Mesenteric fat pad (tissue), 1 donor: ENCODE data around the gene COL25A1. TPM values are rescaled to one million over a fixed set of nuclear protein-coding genes. Genes with fewer than 3 reads are reported as not detected.

Experiments
- DNase-seq: peaks from one replicate; pipeline ENCODE4 v3.0.0-alpha.2; 2020; ENCODE audit warnings: low spot score
- total RNA-seq: library from RNA; stranded (reverse); fragmentation: NEBNext Ultra II Directional; extraction: Animal tissue kit (Norgen Biotek cat#: 25700); gene quantifications from one replicate; pipeline ENCODE4 v1.2.1, GENCODE V29; 2021
- donor health status: DM: yes; HTN: yes; CAD: no.

COL25A1 gene
- total RNA-seq, 1 donor from 2014 or later = 6.6 TPM

DNA sequence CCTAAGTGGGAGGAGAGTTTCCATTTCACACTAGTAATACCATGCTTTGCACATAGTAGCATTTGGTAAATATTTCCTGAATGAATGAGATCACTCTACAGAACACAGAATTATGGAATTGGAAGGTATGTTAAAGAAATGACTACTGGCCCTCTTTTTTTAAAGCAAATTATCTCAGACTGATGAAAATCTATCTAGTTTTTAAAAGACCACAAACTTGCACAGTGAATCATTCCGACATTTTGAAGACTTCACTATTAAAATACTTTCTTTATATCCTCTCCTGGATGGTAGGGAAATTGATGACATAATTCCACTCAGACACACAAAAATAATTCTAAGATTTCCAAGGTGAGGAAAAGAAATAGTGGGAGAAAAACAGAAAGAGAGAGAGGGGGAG, 471.2 kb downstream of the COL25A1 start:
- DNase-seq = no peak

DNA sequence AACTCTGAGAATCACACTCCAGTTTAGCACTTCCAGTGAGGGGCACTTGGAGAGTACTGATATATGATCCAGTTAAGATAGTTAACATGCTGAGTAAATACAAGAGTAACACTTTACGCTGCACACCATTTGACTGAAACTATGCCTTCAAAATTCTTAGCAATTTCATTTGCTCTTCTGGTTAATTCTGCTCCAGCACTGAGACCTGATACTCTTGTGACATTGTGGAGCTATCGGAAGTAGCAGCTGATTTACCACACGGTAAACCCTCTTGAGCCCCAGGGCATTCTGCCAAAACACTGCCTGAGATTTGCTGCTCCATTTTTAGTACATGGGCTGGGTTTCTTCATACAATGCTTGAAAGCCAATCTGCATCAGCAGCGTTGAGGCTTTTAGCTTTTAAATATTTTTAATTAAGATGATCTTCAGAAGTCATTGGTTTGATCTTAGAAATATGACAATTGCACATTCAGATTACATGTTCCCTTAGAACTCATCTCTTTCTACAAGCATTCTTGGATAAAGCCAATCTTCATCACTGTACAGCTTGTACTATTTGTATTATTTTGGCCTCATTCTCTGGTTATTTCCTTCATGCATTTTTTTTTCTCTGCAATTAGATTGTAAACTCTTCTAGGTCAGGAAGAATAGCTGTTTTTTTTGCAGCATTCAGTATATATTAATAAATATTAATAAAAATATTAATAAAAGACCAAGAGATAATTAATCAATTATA, 471.8 kb downstream of the COL25A1 start:
- no peak for DNase-seq

DNA sequence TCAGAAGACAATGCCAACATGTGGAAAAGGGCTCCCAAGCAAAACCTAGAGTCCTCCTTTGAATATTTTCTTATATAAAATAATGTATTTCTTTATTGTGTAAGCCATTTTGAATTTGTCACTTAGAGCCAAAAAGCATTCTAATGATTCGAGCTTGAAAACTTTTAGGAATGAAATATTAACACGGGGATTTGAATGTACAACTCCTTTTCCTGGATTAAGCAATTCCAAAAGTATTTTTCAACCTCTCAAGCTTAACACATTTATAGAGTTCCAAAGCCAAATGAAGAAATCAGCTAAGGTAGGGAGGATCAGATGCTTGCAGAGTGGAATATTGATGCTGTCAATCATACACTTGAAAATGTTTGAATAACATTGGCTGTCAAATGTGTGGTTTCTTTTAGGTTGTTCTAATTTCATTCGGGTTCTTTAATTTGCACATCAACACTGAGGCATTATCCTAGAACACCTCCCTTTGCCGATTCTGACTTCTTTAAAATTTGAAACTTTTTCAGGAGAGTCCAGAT, 472.4 kb downstream of the COL25A1 start:
- no peak for DNase-seq

DNA sequence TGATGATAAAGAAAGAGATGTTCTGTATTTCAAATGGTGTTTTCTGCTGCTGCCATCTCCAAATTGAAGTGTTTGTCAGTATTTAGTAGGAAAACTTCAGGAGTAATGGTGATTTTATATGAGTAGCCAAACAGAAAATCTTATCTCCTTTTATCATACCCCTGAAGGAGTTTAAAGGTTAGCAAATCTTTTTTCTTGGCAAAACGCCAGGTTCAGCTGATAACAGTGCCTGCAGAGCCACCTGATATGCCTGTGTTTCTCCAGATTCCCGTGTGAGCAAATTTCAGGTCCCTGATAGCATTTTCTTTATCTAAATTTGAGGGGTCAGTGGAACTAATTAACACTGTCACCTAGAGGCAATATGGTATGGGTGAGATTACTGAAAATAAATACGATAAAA, 473.8 kb downstream of the COL25A1 start:
- no peak for DNase-seq

DNA sequence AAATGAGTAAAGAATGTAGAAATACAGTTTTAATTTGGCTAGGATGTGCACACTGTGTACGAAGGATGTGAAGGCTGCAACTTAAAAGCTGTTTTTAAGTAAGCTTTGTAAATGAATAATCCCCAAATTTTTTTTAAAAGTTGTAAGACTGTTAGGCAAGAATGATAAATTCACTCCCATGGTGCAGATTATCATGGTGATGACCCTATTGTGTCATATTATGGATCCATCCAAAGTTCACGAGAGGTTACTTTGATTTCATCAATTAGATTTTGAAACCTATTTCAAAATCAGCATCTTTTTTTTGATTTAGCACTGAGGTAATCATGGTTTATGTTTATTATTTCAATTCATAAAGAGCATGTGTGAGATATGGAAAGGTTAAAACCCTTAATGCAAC, 476.7 kb downstream of the COL25A1 start:
- no peak for DNase-seq

DNA sequence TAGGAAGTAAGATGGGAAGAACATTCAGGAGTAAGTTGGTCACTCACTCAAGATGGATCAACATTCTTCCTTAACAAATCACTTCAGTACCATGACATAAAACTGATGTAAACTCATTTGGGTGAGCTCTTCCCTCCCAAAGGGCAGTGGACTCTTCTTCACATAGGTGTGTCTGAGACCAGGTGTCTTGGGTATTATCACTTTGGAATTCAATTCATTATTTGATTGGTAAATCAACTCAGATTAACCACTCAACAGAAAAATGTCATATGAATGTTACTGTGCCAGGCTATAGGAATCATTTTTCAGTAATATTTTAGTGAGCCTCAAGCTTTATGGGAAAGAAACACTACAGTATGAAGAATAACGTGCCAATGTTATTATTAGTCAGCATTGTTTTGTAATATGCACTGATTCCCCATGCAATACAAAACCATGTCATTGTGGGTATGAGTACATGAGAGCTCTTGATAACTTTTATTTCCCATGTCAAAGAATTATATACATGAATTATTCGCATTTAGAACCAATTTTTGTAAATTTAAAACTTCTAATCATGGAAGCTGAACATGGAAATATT, 481.0 kb downstream of the COL25A1 start:
- no peak for DNase-seq

DNA sequence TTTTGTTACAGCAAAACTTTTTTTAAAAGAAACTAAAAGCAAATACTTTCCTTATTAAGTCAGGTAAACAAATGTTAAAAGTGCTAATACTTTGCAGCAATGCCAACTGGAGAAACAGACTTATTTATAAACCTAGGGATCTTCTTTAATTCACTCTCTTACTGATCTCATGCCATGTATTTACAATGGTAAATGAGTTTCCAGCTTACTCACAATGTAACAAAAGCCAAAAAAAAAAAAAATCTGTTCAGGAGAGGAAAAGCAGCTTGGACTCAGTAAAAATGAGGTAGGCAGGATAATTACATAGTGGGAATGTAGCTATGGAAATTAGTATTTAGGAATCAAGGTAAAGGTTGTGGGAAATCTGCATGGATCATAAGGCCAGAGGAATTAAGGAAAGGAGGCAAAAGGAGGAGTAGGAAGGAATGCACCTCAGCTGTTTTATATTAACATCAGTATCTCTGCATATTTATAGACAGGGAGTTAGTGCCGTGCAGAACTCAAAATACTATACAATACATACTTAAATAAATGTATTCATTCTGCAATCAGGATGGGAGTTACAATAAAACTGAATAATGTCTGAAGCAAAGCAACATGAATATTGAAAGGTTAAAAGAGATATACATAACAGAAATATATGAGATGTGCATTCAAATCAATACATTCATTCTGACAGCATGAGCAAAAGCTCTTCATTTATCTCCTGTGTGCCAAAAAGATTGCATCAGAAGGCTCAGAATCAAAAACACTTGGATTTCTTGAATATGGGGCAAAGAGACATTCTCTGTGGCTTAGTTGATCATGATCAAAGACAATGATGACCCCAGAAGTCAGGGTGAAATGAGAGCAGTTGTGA, 481.7 kb downstream of the COL25A1 start:
- no peak for DNase-seq

DNA sequence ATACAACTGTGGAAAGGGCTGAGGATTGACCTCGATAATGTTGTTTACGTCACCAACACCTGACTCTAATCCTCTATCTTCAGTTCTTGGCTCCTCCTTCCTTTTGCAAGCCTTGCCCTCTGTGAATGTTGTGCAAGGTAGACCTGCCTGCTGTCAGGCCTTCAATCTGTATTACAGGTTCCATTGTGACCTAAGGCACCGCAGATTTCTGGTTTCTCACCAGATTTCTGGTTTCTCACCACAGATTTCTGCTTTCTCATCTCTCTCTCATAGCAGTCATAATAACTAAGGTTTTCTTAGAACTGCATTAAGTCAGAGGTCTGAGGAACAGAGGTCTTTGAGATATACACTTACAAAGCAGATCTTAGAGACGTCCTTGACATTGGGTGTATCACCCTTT, 488.1 kb downstream of the COL25A1 start:
- no peak for DNase-seq

DNA sequence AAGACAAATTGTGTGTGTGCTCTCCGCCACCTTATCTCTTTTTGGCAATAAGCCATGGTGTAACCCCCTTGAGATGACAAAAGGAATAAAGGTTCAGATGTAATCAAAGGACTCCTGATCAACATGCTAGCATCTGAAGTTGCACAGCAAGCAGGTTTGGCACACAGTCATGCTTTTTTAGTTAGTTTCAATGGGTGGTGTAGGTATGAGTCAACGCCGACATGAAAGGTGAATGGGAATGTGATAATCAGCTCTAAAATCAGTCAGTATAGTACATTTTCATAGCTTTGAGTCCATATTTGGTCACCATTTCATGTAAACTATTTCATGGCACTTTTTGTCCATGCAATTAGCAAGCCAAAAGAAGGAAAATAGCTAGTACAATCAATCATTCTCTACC, 489.2 kb downstream of the COL25A1 start:
- DNase-seq = no peak

DNA sequence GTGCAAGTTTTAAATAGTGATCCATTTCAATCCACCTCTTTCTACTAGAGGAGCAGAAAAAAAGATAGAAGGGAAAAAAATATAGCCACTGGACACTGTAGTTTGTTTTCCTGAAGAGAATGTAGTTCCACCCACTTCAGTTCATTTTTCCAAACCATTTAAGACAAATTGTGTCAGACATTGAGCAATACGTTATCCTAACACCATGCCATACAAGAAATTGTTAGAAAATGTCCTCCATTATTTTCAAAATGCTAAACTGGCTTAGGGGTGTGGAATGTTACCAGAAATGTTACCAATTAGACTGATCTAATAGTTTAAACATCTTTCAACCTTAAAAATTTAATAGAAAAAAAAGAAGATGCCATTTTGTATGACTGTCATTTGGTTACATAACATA, 491.0 kb downstream of the COL25A1 start:
- DNase-seq = no peak

DNA sequence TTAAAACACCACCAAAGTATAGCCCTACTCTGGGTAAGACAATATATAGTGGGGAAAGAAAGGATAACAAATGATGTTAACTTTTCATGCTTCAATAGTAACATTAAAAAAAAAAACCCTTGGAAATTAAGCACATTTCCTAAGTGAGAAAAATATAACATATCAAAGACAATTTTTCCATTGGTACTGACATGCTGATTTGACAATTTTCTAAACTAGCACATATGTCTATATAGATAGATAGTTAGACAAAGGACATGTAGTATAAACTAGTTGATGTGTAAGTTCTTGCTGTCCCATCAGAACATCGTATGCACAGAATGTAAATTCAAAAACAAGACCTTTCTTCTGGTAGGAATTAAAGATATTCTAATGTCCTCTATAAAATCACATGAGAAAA, 492.4 kb downstream of the COL25A1 start:
- no peak for DNase-seq

DNA sequence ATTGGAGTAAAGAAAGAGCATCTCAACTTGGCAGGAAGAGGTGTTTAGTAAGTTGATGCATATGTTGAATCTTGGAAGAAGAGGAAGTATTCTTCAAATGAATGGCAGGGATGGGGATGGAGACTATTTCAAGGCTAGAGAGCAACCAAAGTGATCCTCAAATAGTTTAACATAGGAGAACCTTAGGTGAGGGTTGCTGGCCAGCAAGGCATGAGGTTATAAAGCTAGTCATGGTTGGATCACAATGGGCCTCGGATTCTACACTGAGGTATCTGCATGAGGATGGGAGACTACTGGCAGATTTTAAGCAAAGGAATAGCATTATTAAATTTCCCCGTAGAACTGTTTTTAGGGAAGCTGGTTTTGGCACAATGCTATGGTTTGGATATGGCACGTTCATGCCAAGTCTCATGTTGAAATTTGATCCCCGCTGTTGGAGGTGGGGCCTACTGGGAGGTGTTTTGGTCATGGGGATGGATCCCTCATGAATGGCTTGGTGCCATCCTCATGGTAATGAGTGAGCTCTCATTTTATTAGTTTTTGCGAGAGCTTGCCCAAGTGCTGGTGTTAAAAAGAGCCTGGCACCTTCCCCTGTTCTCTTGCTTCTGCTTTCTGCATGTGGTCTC, 497.7 kb downstream of the COL25A1 start:
- DNase-seq = no peak

DNA sequence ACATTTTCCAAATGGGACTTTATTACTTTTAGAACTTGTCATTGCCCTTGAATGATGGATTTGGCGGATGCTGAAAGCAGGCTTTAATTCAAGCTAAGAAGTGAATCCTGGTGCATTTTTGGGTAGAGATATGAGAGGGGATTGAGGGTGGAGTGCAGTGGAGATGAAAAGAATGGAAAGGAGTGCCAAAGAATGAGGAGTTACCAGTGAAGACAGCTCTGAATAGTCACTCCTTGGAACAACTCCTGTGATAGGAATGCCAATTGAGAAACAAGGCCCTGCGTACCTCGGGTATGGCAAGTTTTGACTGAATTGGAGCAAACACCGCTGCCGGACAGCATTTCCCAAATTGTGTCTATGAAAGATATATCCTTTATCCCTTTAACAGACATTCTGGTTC, 503.2 kb downstream of the COL25A1 start:
- DNase-seq = no peak

DNA sequence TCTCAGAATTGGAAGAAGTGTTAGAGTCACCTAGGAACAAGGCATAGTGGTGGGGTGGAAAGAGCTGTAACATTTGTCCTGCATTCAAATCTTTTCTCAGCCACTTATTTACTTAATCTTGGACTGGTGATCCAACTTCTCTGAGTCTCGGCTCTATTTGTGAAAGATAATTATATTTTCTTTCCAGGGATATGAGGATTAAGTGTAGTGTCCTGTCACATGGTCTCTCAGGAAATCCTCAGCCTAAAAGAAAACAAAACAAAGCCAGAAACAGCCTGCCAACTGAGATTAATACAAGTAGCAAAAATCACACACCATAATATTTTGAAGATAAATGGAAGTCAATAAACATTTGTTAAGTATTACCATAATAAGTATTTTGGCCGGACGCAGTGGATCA, 506.3 kb downstream of the COL25A1 start:
- DNase-seq = no peak

DNA sequence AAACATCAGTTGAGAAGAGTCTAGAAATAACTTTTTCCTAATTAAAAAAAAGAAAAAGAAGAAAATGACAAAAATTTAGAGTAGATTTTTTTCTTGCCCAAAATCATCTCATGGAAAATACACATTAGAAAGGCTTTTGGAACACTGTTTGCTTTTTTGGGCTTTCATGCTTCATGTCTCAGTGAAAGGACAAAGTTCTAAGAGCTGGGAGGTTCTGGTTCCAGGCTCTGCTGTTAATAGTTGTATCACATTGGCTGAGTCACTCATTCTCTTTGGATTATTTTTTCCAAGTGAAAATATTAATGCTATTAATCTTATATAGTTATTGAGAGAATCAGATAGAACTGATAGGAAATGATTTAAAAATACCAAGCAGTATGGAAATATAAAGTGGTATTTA, 506.7 kb downstream of the COL25A1 start:
- DNase-seq = no peak

DNA sequence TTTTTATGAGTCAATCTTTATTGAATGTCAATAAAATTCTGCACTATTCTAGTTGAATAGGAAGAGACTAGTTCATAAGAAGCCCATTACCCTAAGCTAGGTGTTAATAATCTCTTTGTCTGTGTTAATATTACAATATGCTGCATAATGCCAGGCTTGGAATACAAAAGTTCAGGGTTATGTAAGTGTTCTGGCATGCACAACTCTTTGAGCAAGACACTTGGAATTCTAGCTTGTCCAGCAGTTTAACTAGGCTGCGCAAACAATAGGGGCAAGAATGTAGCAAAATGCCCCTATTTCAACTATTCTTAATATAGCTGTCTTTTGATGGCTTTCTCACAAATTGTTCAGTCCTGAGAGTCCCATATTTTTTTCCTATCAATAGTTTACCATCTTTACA, 508.3 kb downstream of the COL25A1 start:
- DNase-seq = no peak

DNA sequence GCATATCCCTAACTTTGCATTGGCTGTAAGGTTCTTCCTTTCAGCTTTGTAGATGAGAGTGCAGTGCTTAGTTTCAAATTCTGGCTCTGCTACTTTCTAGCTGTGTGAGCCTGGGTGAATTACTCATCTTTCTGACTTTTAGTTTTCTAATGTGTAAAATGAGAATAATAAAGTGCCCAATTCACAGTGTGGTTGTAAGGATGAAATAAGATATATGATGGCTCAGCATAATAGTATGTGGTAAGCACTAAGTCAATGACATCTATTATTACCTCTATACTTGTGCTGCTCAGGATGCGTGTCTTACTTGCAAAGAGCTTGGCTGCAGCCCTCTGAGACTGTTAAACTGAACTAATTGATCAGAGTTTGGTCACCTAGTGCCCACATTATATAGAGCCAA, 509.0 kb downstream of the COL25A1 start:
- no peak for DNase-seq

DNA sequence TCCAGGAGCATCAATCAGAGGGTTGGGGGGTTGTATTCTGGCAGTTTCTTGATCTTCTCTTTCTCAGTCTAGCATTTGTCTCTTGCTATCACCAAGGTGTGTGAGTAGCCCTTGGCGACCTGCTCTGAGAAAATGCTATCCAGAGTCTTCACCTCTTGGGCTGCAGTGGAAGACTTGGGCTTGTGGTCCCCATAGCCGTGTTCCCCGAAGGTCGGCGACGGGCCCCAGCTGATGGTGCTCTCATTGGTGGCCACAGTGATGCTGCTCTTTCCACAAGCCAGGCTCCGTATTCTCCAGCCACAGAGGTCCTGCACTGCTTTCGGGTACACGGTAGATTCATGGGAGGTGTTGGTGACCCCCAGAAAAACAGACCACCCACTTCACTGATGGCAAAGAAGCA, 513.7 kb downstream of the COL25A1 start:
- no peak for DNase-seq

DNA sequence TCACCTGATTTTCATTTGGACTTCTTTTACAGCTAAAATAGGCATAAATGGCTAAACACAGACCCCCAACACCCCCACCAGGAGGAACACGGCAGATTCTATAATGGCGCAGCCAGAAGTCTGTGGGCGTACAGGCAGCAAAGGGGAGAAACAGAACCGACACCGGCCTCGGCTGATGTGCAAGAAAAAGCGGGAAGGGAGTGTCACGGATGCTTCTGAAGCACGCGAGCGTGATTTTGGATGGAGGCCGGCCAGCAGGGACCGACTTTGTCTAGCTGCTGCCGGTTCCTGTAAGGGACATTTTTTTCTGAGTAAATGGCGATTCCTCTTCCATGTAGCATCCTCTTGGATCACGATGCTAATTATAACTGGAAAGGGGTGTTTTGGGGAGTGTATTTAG, 514.7 kb downstream of the COL25A1 start:
- no peak for DNase-seq

DNA sequence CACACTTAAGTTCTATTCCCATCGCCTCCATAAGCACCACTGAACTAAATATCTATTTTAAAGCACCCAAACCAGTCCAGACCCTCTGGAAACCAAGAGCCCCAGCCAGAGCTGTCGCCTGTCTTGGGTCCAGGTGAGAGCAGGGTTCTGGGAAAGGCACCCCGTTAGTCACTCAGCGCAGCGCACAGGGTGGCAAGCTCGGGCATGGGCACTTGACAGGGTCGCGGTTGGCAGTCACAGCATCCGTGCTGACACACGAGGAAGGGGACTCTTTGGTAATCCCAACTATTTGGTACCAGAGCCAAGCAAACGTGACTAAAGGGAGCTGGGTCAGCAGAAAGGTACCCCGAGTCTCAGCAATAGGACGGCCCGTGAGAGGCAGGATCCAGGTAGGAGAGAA, 515.4 kb downstream of the COL25A1 start:
- DNase-seq = no peak

DNA sequence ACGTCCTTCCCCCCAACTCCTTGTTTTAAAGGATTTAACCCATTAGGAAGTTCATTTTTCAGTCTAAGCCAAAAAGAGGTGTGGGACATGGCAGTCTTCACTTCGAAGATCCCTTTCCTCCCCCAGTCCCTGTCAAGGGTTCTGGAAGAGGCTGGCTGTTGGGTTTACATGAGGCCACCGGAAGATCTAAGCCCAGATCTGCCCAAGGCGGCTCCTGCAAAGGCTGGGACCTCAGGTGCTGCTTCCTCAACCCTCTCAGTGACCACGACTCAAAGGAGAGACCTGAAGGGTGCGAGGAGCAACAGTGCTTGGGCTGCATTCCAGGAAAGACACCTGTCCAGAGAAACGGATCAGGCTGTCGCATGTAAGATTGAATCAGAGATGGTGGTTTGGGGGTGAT, 516.1 kb downstream of the COL25A1 start:
- no peak for DNase-seq
